Transverse colon (tissue), 4 donors: ENCODE measurements around the gene TSHZ3. TPM values are rescaled to one million over a fixed set of nuclear protein-coding genes. Genes with fewer than 3 reads are reported as not detected.

ENCODE experiments used
- DNase-seq: peaks from one replicate; pipeline ENCODE4 v3.0.0-alpha.2; 2019
- H3K27ac ChIP-seq, 4 donors: fragments of 200-600 bp; sonication (generic); 2 replicates each; pipeline ENCODE4 v1.5.1; 2016 to 2018; ENCODE audit warnings: inconsistent platforms in 4 of 4
- H3K27me3 ChIP-seq: fragments of 200-600 bp; sonication (generic); 2 replicates; pipeline ENCODE4 v1.5.1; 2017; ENCODE audit warnings: inconsistent platforms
- H3K36me3 ChIP-seq, 4 donors: fragments of 200-600 bp; sonication (generic); 2 replicates each; pipeline ENCODE4 v1.5.1; 2017 to 2019; ENCODE audit warnings: inconsistent platforms in 4 of 4
- H3K4me1 ChIP-seq, 4 donors: fragments of 200-600 bp; sonication (generic); 2 replicates each; pipeline ENCODE4 v1.5.1; 2017 to 2020; ENCODE audit warnings: inconsistent platforms in 4 of 4
- H3K4me3 ChIP-seq, 4 donors: fragments of 200-600 bp; sonication (generic); 1 replicate in 1 of 4; 2 replicates in 3 of 4; pipeline versions ENCODE4 v1.5.1 to v1.6.1; 2017 to 2019; ENCODE audit warnings: inconsistent platforms in 4 of 4
- H3K9me3 ChIP-seq, 2 donors: fragments of 200-600 bp; sonication (generic); 2 replicates each; pipeline ENCODE4 v1.5.1; 2017 to 2019; ENCODE audit warnings: inconsistent platforms in 2 of 2
- CTCF ChIP-seq, 5 experiments: fragments of 200-600 bp in 3 of 5; fragments of 450-650 bp in 2 of 5; sonication (generic) in 3 of 5; IDR thresholded peaks; 1 replicate in 2 of 5; 2 replicates in 3 of 5; pipeline ENCODE4 v1.5.1; 2016 to 2017; ENCODE audit warnings: antibody characterized with exemption in 5 of 5, inconsistent platforms in 3 of 5, mild to moderate bottlenecking in 2 of 5, moderate library complexity in 1 of 5
- EP300 ChIP-seq: sonication (generic); formaldehyde crosslinking; IDR thresholded peaks from one replicate; pipeline ENCODE4 v1.6.1; 2017; ENCODE audit warnings: antibody characterized with exemption, low read depth
- POLR2A ChIP-seq: fragments of 450-650 bp; IDR thresholded peaks from one replicate; pipeline ENCODE4 v1.6.1; 2016; ENCODE audit warnings: antibody characterized with exemption, mild to moderate bottlenecking, moderate library complexity
- POLR2AphosphoS5 ChIP-seq, 3 donors: sonication (generic); formaldehyde crosslinking; IDR thresholded peaks; one replicate each; pipeline ENCODE4 v1.6.1; 2016; ENCODE audit warnings: antibody characterized with exemption in 3 of 3
- WGBS, 2 donors: methylation state at CpG; one replicate each; pipeline ENCODE4 v1.1.5; 2018; ENCODE audit warnings: low coverage in 1 of 2; 5-methylcytosine and 5-hydroxymethylcytosine counted together
- in situ Hi-C, 4 donors: fragments of 200-750 bp; cut with MboI; loops; one replicate each; pipeline versions ENCODE4 v1.15.0 to v1.15.1; 2017; ENCODE audit warnings: low sequenced_read_pairs in 3 of 4, low pct_ligation_motif_present in 1 of 4, low pct_unique_long_range_greater_than_20kb in 1 of 4
- intact Hi-C: fragments of 100-400 bp; cut with DNase I; formaldehyde crosslinking; loops from one replicate; pipeline ENCODE4 v1.15.1; 2023; ENCODE audit warnings: low total_unique reads
- total RNA-seq, 4 donors: library from RNA; depleted of rRNA; stranded (reverse); fragments of >200 nt; gene quantifications; one replicate each; pipeline ENCODE4 v1.1.0, GENCODE V29; 2016

TSHZ3 gene
- total RNA-seq, 4 donors from 2014 or later, result 3.0 to 6.4 (median 4.6) TPM

- Histone ChIP-seq H3K4me3 (no peak overlapping the region), H3K36me3 (no peaks in the 10 kb centered on the region), H3K27me3 (no peaks in the 10 kb centered on the region), H3K4me1 (peaks cover 0 to 6% (median 0%) of the 10 kb centered on the region in 4 donors), H3K9me3 (no peaks in the 10 kb centered on the region), H3K27ac (no peak overlapping the region)
- 82 to 90% methylated on average over 16 to 28 of the region's 28 CpGs for WGBS, 2 donors
- intact Hi-C loops, result no loop called here
- TF ChIP-seq CTCF (IDR thresholded peaks at IDR 0.05), result no peak
- in situ Hi-C loops, result no loop called here
- DNase-seq, result no peak
These were observed 43.1 kb downstream of the TSHZ3 start for GRCh38 chr19:31306006-31306753.

DNA sequence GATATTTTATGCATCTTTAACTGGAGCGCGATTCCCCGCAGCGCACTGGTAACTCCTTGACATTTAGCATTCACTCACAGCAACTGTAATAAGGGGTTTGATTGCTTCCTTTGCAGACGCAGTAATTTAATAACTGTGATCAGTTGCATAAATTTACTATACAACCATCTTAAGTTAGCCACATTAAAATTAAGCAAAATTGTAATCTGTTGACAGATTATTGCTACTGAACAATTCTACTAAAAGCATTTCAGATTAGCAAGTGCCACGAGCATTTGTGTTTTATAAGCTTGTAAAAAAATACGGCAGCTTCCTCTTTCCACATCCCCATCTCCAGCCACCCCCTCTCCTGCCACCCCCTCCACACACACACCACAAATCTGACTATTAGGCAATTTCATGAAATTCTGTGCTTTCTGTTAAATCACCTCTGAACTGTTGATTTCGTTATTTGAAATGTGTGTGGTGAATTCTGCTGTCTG, 44.4 kb downstream of the TSHZ3 start:
- DNase-seq, result no peak
- Histone ChIP-seq H3K36me3 (no peaks in the 10 kb centered on the region), H3K4me1 (peaks cover 0 to 6% (median 0%) of the 10 kb centered on the region in 4 donors), H3K9me3 (no peaks in the 10 kb centered on the region), H3K4me3 (no peak overlapping the region), H3K27me3 (no peaks in the 10 kb centered on the region), H3K27ac (no peak overlapping the region)
- in situ Hi-C loops (no loop called here), intact Hi-C loops (no loop called here)
- no peak for TF ChIP-seq POLR2A
- TF ChIP-seq EP300, result no peak
- no peak for TF ChIP-seq CTCF (IDR thresholded peaks at IDR 0.05)
- no peak for TF ChIP-seq POLR2AphosphoS5 (IDR thresholded peaks at IDR 0.05)
- 47 to 57% methylated on average over 8 of the region's 8 CpGs for WGBS, 2 donors

DNA sequence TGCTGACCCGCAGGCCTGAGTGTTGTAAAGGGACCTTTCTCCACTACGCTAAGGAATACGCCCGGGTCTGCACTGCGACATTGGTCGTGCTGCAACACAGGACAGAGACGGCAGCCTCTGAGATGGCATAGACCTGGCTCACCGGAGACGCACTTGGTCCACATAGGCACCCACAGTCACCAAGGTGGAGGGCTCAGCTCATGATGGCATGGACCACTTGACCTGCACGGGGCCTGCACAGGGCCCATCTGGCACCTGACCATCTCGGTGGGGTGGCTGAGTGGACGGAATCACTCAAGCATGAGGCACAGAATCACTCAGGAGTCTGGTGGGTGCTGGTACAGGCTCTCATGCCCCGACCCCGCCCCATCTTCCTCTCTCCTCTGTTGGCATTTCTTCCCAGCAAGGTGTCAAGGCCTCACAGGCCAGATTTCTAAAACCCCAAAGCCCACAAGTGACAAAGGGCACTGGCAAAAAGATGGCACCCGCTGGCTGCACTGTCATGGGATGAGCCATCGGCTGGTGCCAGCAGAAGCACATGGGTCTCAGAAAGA, 45.9 kb downstream of the TSHZ3 start:
- no peaks in the 10 kb centered on the region for H3K36me3 ChIP-seq
- peaks cover 0 to 6% (median 0%) of the 10 kb centered on the region in 4 donors for H3K4me1 ChIP-seq
- H3K4me3 ChIP-seq, result no peak overlapping the region
- DNase-seq, result no peak
- no peaks in the 10 kb centered on the region for H3K27me3 ChIP-seq
- 85 to 94% methylated on average over 7 to 16 of the region's 16 CpGs for WGBS, 2 donors
- H3K27ac ChIP-seq, result no peak overlapping the region
- in situ Hi-C loops (no loop called here), intact Hi-C loops (no loop called here)
- no peaks in the 10 kb centered on the region for H3K9me3 ChIP-seq
- no peak for TF ChIP-seq CTCF (IDR thresholded peaks at IDR 0.05)

DNA sequence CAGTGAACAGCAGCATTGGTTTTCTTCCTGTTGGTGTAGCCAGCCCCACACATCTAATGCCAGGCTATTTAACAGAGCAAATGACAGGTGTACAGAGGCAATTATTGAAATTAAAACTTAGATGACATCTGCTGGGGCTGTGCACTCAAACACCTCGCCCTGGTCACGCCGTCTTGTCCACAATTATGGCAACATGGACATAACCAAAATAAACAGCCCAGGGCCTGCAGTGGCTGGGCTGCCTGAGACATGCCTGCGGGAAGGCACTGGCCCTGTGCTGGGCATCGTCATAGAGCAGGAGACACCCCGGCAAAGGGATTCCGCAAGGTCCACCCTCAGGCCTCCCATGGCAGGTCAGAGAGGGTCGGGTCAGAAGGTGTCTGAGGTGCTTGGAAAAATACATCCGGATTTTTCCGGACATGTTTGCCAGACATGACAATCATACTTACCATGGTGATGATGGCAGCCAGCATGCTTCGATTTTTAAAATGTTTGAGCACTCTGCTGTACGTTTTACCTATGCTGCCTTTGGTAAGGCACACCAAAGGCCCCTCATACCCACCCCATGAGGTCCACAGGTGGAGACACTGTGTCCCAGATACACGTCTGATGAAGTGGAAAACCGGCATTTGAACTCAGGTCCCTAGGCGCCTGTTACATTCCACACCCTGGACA, 47.8 kb downstream of the TSHZ3 start:
- Histone ChIP-seq H3K4me1 (peaks cover 0 to 6% (median 0%) of the 10 kb centered on the region in 4 donors), H3K4me3 (no peak overlapping the region), H3K27me3 (no peaks in the 10 kb centered on the region), H3K36me3 (no peaks in the 10 kb centered on the region), H3K9me3 (no peaks in the 10 kb centered on the region), H3K27ac (no peak overlapping the region)
- DNase-seq, result no peak
- intact Hi-C loops, result no loop called here
- WGBS, 2 donors, result 66 to 80% methylated on average over 6 to 15 of the region's 15 CpGs
- in situ Hi-C loops, result no loop called here
- no peak for TF ChIP-seq EP300
- TF ChIP-seq POLR2A, result no peak
- TF ChIP-seq POLR2AphosphoS5 (IDR thresholded peaks at IDR 0.05), result no peak
- TF ChIP-seq CTCF (IDR thresholded peaks at IDR 0.05), result no peak
